Vagina (tissue), 2 donors: Measurements from ENCODE around the gene FBLIM1. TPM values are rescaled to one million over a fixed set of nuclear protein-coding genes. Genes with fewer than 3 reads are reported as not detected.

Experiments used
- DNase-seq, 2 donors: peaks; one replicate each; pipeline ENCODE4 v3.0.0-alpha.2; 2017; ENCODE audit errors: extremely low spot score in 2 of 2
- H3K27ac ChIP-seq: fragments of 200-600 bp; sonication (generic); one replicate; pipeline ENCODE4 v1.5.1; 2019
- H3K27me3 ChIP-seq: fragments of 200-600 bp; sonication (generic); one replicate; pipeline ENCODE4 v1.5.1; 2019
- H3K36me3 ChIP-seq, 2 donors: fragments of 200-600 bp; sonication (generic); one replicate each; pipeline ENCODE4 v1.5.1; 2017 to 2019
- H3K4me1 ChIP-seq: fragments of 200-600 bp; sonication (generic); one replicate; pipeline ENCODE4 v1.5.1; 2019
- H3K4me3 ChIP-seq, 2 donors: fragments of 200-600 bp; sonication (generic); 1 replicate in 1 of 2; 2 replicates in 1 of 2; pipeline ENCODE4 v1.5.1; 2016 to 2019
- H3K9me3 ChIP-seq: fragments of 200-600 bp; sonication (generic); one replicate; pipeline ENCODE4 v1.5.1; 2019
- CTCF ChIP-seq, 3 experiments: fragments of 450-650 bp in 2 of 3; fragments of 200-600 bp in 1 of 3; sonication (generic) in 1 of 3; IDR thresholded peaks; one replicate each; pipeline ENCODE4 v1.5.1; 2017 to 2019; ENCODE audit warnings: antibody characterized with exemption in 3 of 3, mild to moderate bottlenecking in 2 of 3, moderate library complexity in 2 of 3
- POLR2A ChIP-seq, 2 donors: fragments of 450-650 bp; IDR thresholded peaks; one replicate each; pipeline ENCODE4 v1.6.1; 2017; ENCODE audit warnings: antibody characterized with exemption in 2 of 2, mild to moderate bottlenecking in 2 of 2, moderate library complexity in 2 of 2
- POLR2AphosphoS5 ChIP-seq, 2 donors: sonication (generic); formaldehyde crosslinking; IDR thresholded peaks; one replicate each; pipeline ENCODE4 v1.9.0; 2017; ENCODE audit warnings: antibody characterized with exemption in 2 of 2, mild to moderate bottlenecking in 2 of 2, low read depth in 1 of 2; ENCODE audit not compliant: insufficient read depth in 1 of 2
- intact Hi-C: fragments of 100-400 bp; cut with DNase I; formaldehyde crosslinking; loops from one replicate; pipeline ENCODE4 v1.15.1; 2023
- total RNA-seq: library from RNA; depleted of rRNA; stranded (reverse); fragments of >200 nt; gene quantifications from one replicate; pipeline ENCODE4 v1.2.3, GENCODE V29; 2016

Gene FBLIM1
- total RNA-seq, 1 donor from 2014 or later, result 45.2 TPM

GRCh38 chr1:15717418-15718125 is 41.0 kb upstream of the FBLIM1 start:
- intact Hi-C loops, result no loop called here
- H3K4me1 ChIP-seq, result peaks cover 16% of the 10 kb centered on the region
- DNase-seq, result no peak
- no peaks in the 10 kb centered on the region for H3K27me3 ChIP-seq
- peaks cover 0 to 61% of the 10 kb centered on the region in 2 donors for H3K36me3 ChIP-seq
- no peak for TF ChIP-seq POLR2A (IDR thresholded peaks at IDR 0.05)
- no peak for TF ChIP-seq CTCF (IDR thresholded peaks at IDR 0.05)
- TF ChIP-seq POLR2AphosphoS5 (IDR thresholded peaks at IDR 0.05; ENCODE audit: insufficient read depth in 1 of 2, low read depth in 1 of 2), result no peak
- H3K4me3 ChIP-seq, result no peak overlapping the region
- no peaks in the 10 kb centered on the region for H3K9me3 ChIP-seq
- no peak overlapping the region for H3K27ac ChIP-seq

- intact Hi-C loops, result no loop called here
- Histone ChIP-seq H3K27ac (no peak overlapping the region), H3K27me3 (no peaks in the 10 kb centered on the region), H3K4me1 (peaks cover 16% of the 10 kb centered on the region), H3K36me3 (peaks cover 0 to 67% of the 10 kb centered on the region in 2 donors), H3K9me3 (no peaks in the 10 kb centered on the region), H3K4me3 (no peak overlapping the region)
- TF ChIP-seq POLR2A (IDR thresholded peaks at IDR 0.05) (no peak), POLR2AphosphoS5 (IDR thresholded peaks at IDR 0.05; ENCODE audit: insufficient read depth in 1 of 2, low read depth in 1 of 2) (no peak), CTCF (IDR thresholded peaks at IDR 0.05) (no peak)
- no peak for DNase-seq
Measured at GRCh38 chr1:15718199-15718601, 40.4 kb upstream of the FBLIM1 start.

GRCh38 chr1:15719381-15720120 is 39.0 kb upstream of the FBLIM1 start:
- TF ChIP-seq POLR2AphosphoS5 (IDR thresholded peaks at IDR 0.05; ENCODE audit: insufficient read depth in 1 of 2, low read depth in 1 of 2) (no peak), POLR2A (IDR thresholded peaks at IDR 0.05) (no peak), CTCF (IDR thresholded peaks at IDR 0.05) (no peak)
- Histone ChIP-seq H3K36me3 (peaks cover 0 to 68% of the 10 kb centered on the region in 2 donors), H3K9me3 (no peaks in the 10 kb centered on the region), H3K4me1 (peaks cover 5% of the 10 kb centered on the region), H3K4me3 (no peak overlapping the region), H3K27me3 (no peaks in the 10 kb centered on the region), H3K27ac (no peak overlapping the region)
- DNase-seq, result no peak
- intact Hi-C loops, result no loop called here

- no peak for DNase-seq
- TF ChIP-seq CTCF (IDR thresholded peaks at IDR 0.05) (no peak), POLR2AphosphoS5 (IDR thresholded peaks at IDR 0.05; ENCODE audit: insufficient read depth in 1 of 2, low read depth in 1 of 2) (no peak), POLR2A (IDR thresholded peaks at IDR 0.05) (no peak)
- Histone ChIP-seq H3K4me3 (no peak overlapping the region), H3K4me1 (no peaks in the 10 kb centered on the region), H3K9me3 (no peaks in the 10 kb centered on the region), H3K27ac (no peak overlapping the region), H3K27me3 (no peaks in the 10 kb centered on the region), H3K36me3 (peaks cover 0 to 81% of the 10 kb centered on the region in 2 donors)
- intact Hi-C loops, result no loop called here
Measured at GRCh38 chr1:15720861-15721260, 37.7 kb upstream of the FBLIM1 start.

- no peak for TF ChIP-seq POLR2AphosphoS5 (IDR thresholded peaks at IDR 0.05; ENCODE audit: insufficient read depth in 1 of 2, low read depth in 1 of 2)
- no peak for TF ChIP-seq POLR2A (IDR thresholded peaks at IDR 0.05)
- TF ChIP-seq CTCF (IDR thresholded peaks at IDR 0.05), result no peak
- no peaks in the 10 kb centered on the region for H3K4me1 ChIP-seq
- no peak overlapping the region for H3K4me3 ChIP-seq
- no peak overlapping the region for H3K27ac ChIP-seq
- H3K9me3 ChIP-seq, result no peaks in the 10 kb centered on the region
- DNase-seq, result no peak
- peaks cover 0 to 81% of the 10 kb centered on the region in 2 donors for H3K36me3 ChIP-seq
- intact Hi-C loops, result no loop called here
- H3K27me3 ChIP-seq, result no peaks in the 10 kb centered on the region
Measured at GRCh38 chr1:15722411-15722810, 36.2 kb upstream of the FBLIM1 start.
